Osteoblast (primary cell): ENCODE results near the gene PROP1. TPM values are rescaled to one million over a fixed set of nuclear protein-coding genes. Genes with fewer than 3 reads are reported as not detected.
A peak's percentile ranks its signal among the peaks of the same experiment; 100 is the strongest.

ENCODE experiments used
- DNase-seq: peaks from one replicate; pipeline ENCODE4 v3.0.0; 2011; ENCODE audit warnings: low spot score, mixed read lengths; ENCODE audit not compliant: insufficient read length; ENCODE audit errors: missing footprints
- H2AFZ ChIP-seq: 2 replicates; pipeline ENCODE4 v1.6.0; 2011; ENCODE audit warnings: mild to moderate bottlenecking, low read length
- H3K27ac ChIP-seq: 2 replicates; pipeline ENCODE4 v1.5.1; 2011; ENCODE audit warnings: mild to moderate bottlenecking, low read depth, low read length, moderate library complexity
- H3K27me3 ChIP-seq: 2 replicates; pipeline ENCODE4 v1.6.0; 2012; ENCODE audit warnings: mild to moderate bottlenecking, control low read depth, inconsistent platforms, low read length, moderate library complexity; ENCODE audit not compliant: insufficient read depth
- H3K36me3 ChIP-seq: 2 replicates; pipeline ENCODE4 v1.5.1; 2011; ENCODE audit warnings: mild to moderate bottlenecking, low read length, control low read depth, moderate library complexity; ENCODE audit not compliant: insufficient read depth
- H3K4me1 ChIP-seq: 2 replicates; pipeline ENCODE4 v1.5.1; 2011; ENCODE audit warnings: mild to moderate bottlenecking, low read length, control low read depth, moderate library complexity; ENCODE audit not compliant: insufficient read depth
- H3K4me2 ChIP-seq: 2 replicates; pipeline ENCODE4 v1.6.0; 2011; ENCODE audit warnings: mild to moderate bottlenecking, low read length; ENCODE audit not compliant: insufficient read depth
- H3K4me3 ChIP-seq: fragments of 200-600 bp; sonication (generic); 3 replicates; pipeline ENCODE4 v1.5.1; 2012; ENCODE audit warnings: mild to moderate bottlenecking, low read length, inconsistent platforms; ENCODE audit not compliant: insufficient read depth
- H3K79me2 ChIP-seq: 2 replicates; pipeline ENCODE4 v1.6.0; 2012; ENCODE audit warnings: mild to moderate bottlenecking, low read length, control low read depth, inconsistent platforms; ENCODE audit not compliant: insufficient read depth
- H3K9me3 ChIP-seq: 2 replicates; pipeline ENCODE4 v1.5.1; 2011; ENCODE audit warnings: low read depth, low read length, control low read depth
- H4K20me1 ChIP-seq: 2 replicates; pipeline ENCODE4 v1.6.0; 2012; ENCODE audit warnings: mild to moderate bottlenecking, low read length, control low read depth; ENCODE audit not compliant: insufficient read depth
- CTCF ChIP-seq: IDR thresholded peaks from 2 replicates; pipeline ENCODE4 v1.5.1; 2011; ENCODE audit warnings: mild to moderate bottlenecking, low read depth, low read length, moderate library complexity; ENCODE audit errors: extremely low read depth
- total RNA-seq: library from RNA; depleted of rRNA; stranded (reverse); fragments of >200 nt; gene quantifications from 2 replicates; pipeline ENCODE4 v1.2.3, GENCODE V29; 2012

PROP1 gene
- total RNA-seq, 1 donor = not detected

GRCh38 chr5:177985430-177986040, 10.5 kb downstream of the PROP1 start:
- Histone ChIP-seq H3K79me2 (no peaks in the 10 kb centered on the region), H3K9me3 (no peaks in the 10 kb centered on the region), H3K4me2 (no peak overlapping the region), H3K4me3 (no peak overlapping the region), H3K36me3 (no peaks in the 10 kb centered on the region), H3K27me3 (peaks cover 44% of the 10 kb centered on the region), H2AFZ (no peak overlapping the region), H4K20me1 (no peaks in the 10 kb centered on the region), H3K27ac (no peak overlapping the region), H3K4me1 (no peaks in the 10 kb centered on the region)
- no peak for TF ChIP-seq CTCF
- no peak for DNase-seq

- no peaks in the 10 kb centered on the region for H3K36me3 ChIP-seq
- H3K27ac ChIP-seq = no peak overlapping the region
- no peak overlapping the region for H3K4me3 ChIP-seq
- H3K27me3 ChIP-seq = peaks cover 44% of the 10 kb centered on the region
- no peak overlapping the region for H3K4me2 ChIP-seq
- TF ChIP-seq CTCF = no peak
- H3K9me3 ChIP-seq = no peaks in the 10 kb centered on the region
- no peaks in the 10 kb centered on the region for H3K4me1 ChIP-seq
- H4K20me1 ChIP-seq = no peaks in the 10 kb centered on the region
- peak; percentile 73 for DNase-seq
- H3K79me2 ChIP-seq = no peaks in the 10 kb centered on the region
- no peak overlapping the region for H2AFZ ChIP-seq
These were observed 11.3 kb downstream of the PROP1 start for GRCh38 chr5:177984584-177985206.

- no peaks in the 10 kb centered on the region for H3K36me3 ChIP-seq
- no peak for TF ChIP-seq CTCF
- H3K27me3 ChIP-seq = peaks cover 44% of the 10 kb centered on the region
- H4K20me1 ChIP-seq = no peaks in the 10 kb centered on the region
- H3K4me2 ChIP-seq = no peak overlapping the region
- no peak overlapping the region for H3K27ac ChIP-seq
- H3K9me3 ChIP-seq = no peaks in the 10 kb centered on the region
- H3K4me1 ChIP-seq = no peaks in the 10 kb centered on the region
- H3K79me2 ChIP-seq = no peaks in the 10 kb centered on the region
- H3K4me3 ChIP-seq = no peak overlapping the region
- no peak for DNase-seq
- H2AFZ ChIP-seq = no peak overlapping the region
These were observed 12.1 kb downstream of the PROP1 start for GRCh38 chr5:177983763-177984583.

GRCh38 chr5:177982956-177983355, 13.1 kb downstream of the PROP1 start:
- no peak for TF ChIP-seq CTCF

More at GRCh38 chr5:177982956-177983355, 13.1 kb downstream of the PROP1 start:
- Histone ChIP-seq H3K4me2 (no peak overlapping the region), H3K27me3 (peaks cover 44% of the 10 kb centered on the region), H3K4me3 (no peak overlapping the region), H4K20me1 (no peaks in the 10 kb centered on the region), H3K27ac (no peak overlapping the region), H3K9me3 (no peaks in the 10 kb centered on the region), H3K79me2 (no peaks in the 10 kb centered on the region), H3K4me1 (no peaks in the 10 kb centered on the region), H3K36me3 (no peaks in the 10 kb centered on the region), H2AFZ (no peak overlapping the region)
- peak; percentile 80 for DNase-seq
